ENCODE measurements around the gene MLLT10.

DNA sequence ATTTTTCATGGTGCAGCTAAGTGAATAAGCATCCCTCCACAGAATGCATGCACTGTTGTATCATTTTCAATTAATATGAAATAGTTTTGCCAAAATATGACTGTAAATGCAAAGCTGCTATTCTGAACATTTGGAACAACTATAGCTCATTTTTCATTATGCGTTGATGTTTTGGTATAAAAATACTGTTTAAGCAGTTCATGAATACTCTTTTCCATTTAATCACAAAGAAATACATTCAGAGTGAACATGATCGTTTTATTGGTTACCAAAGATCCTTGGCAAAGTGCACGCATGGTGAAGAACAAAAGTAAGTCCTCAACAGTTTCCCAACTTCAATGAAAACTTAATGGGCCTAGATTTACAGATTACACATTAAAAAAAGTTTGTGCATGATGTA is 41.6 kb upstream of the MLLT10 start:
- TF ChIP-seq POLR2A (IDR thresholded peaks at IDR 0.05; ENCODE audit: low read depth, low read length) (no peak), POLR2AphosphoS5 (IDR thresholded peaks at IDR 0.05; ENCODE audit: low read depth, low read length) (no peak), TAF1 (IDR thresholded peaks at IDR 0.05; ENCODE audit: borderline replicate concordance, low read depth, low read length) (no peak)
